CD4-positive, alpha-beta T cell treated with Interleukin-21 for 1 hour (primary cell): Measurements from ENCODE around the gene PKMYT1.
"Not testable (repeated sequence)": the region's sequence is repeated elsewhere in the genome, so short reads cannot be mapped to it uniquely, and the experiment has no call there.

Experiments
- DNase-seq: peaks from one replicate; pipeline ENCODE4 v3.0.0-alpha.2; 2020

The PKMYT1 gene

GRCh38 chr16:2955779-2956578 lies 24.3 kb downstream of the PKMYT1 start:
- no peak for DNase-seq

- DNase-seq = no peak
Measured at GRCh38 chr16:2955438-2955778, 24.8 kb downstream of the PKMYT1 start.

GRCh38 chr16:2954656-2955381 lies 25.4 kb downstream of the PKMYT1 start:
- no peak for DNase-seq

- no peak for DNase-seq
Measured at GRCh38 chr16:2953706-2954627, 26.3 kb downstream of the PKMYT1 start.

GRCh38 chr16:2952679-2953078 lies 27.6 kb downstream of the PKMYT1 start:
- DNase-seq = no peak

GRCh38 chr16:2950773-2951172 lies 29.5 kb downstream of the PKMYT1 start:
- DNase-seq = no peak

GRCh38 chr16:2950353-2950724 lies 29.9 kb downstream of the PKMYT1 start:
- DNase-seq = no peak

GRCh38 chr16:2949705-2950352 lies 30.4 kb downstream of the PKMYT1 start:
- DNase-seq = no peak

GRCh38 chr16:2948807-2949704 lies 31.2 kb downstream of the PKMYT1 start:
- DNase-seq = no peak

- DNase-seq = no peak
Measured at GRCh38 chr16:2946649-2947048, 33.6 kb downstream of the PKMYT1 start.

GRCh38 chr16:2943716-2944115 lies 36.5 kb downstream of the PKMYT1 start:
- not testable (repeated sequence) for DNase-seq

GRCh38 chr16:2942045-2942444 lies 38.2 kb downstream of the PKMYT1 start:
- DNase-seq = no peak

GRCh38 chr16:2939968-2940367 lies 40.3 kb downstream of the PKMYT1 start:
- DNase-seq = no peak

GRCh38 chr16:2938206-2938605 lies 42.0 kb downstream of the PKMYT1 start:
- no peak for DNase-seq

- no peak for DNase-seq
Measured at GRCh38 chr16:2937170-2937569, 43.1 kb downstream of the PKMYT1 start.

GRCh38 chr16:2936436-2937011 lies 43.7 kb downstream of the PKMYT1 start:
- no peak for DNase-seq

- DNase-seq = no peak
Measured at GRCh38 chr16:2934450-2934849, 45.8 kb downstream of the PKMYT1 start.

GRCh38 chr16:2933701-2934100 lies 46.5 kb downstream of the PKMYT1 start:
- no peak for DNase-seq

- no peak for DNase-seq
Measured at GRCh38 chr16:2933136-2933535, 47.1 kb downstream of the PKMYT1 start.

- DNase-seq = not testable (repeated sequence)
Measured at GRCh38 chr16:2931231-2931914, 48.9 kb downstream of the PKMYT1 start.

- DNase-seq = no peak
Measured at GRCh38 chr16:2930236-2930635, 50.0 kb downstream of the PKMYT1 start.
